Mononuclear cell (primary cell): ENCODE measurements around the gene BANF1. TPM values are rescaled to one million over a fixed set of nuclear protein-coding genes. Genes with fewer than 3 reads are reported as not detected.
"Not testable (repeated sequence)": the region's sequence is repeated elsewhere in the genome, so short reads cannot be mapped to it uniquely, and the experiment has no call there.

Source experiments
- H3K27me3 ChIP-seq: 2 replicates; pipeline ENCODE4 v1.6.0; 2011; ENCODE audit warnings: low read length, control low read depth; ENCODE audit not compliant: insufficient read depth
- H3K4me1 ChIP-seq: 2 replicates; pipeline ENCODE4 v1.5.1; 2011; ENCODE audit warnings: mild to moderate bottlenecking, low read length, control low read depth; ENCODE audit not compliant: insufficient read depth
- H3K4me3 ChIP-seq: 2 replicates; pipeline ENCODE4 v1.5.1; 2011; ENCODE audit warnings: mild to moderate bottlenecking, low read length, moderate library complexity
- H3K9me3 ChIP-seq: 2 replicates; pipeline ENCODE4 v1.5.1; 2011; ENCODE audit warnings: low read depth, mild to moderate bottlenecking, control low read depth, low read length
- total RNA-seq: library from RNA; depleted of rRNA; stranded (reverse); fragments of >200 nt; gene quantifications from one replicate; pipeline ENCODE4 v1.2.3, GENCODE V29; 2012

BANF1 gene
- total RNA-seq, 1 donor: 7.6 TPM

DNA sequence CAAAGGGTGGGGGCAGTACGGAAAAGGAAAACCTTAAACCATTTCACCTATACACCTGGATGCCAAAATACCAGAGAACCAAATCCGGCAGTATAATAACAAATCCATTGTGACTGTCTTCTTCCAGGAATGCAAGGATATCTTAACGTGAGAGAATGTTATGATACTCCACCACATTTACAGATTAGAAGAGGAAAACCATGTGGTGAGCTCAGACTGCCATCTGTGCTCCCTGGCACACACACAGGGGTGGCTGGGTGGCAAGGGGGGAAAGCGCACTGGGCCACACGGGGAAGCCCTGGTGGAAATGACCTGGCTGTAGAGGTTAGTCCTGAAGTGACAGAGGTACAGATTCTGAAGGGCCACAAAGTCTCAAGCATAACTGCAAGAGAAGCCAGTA, 10.2 kb upstream of the BANF1 start:
- no peaks in the 10 kb centered on the region for H3K27me3 ChIP-seq
- no peak overlapping the region for H3K4me3 ChIP-seq
- H3K9me3 ChIP-seq: no peaks in the 10 kb centered on the region
- peaks cover 7% of the 10 kb centered on the region for H3K4me1 ChIP-seq

DNA sequence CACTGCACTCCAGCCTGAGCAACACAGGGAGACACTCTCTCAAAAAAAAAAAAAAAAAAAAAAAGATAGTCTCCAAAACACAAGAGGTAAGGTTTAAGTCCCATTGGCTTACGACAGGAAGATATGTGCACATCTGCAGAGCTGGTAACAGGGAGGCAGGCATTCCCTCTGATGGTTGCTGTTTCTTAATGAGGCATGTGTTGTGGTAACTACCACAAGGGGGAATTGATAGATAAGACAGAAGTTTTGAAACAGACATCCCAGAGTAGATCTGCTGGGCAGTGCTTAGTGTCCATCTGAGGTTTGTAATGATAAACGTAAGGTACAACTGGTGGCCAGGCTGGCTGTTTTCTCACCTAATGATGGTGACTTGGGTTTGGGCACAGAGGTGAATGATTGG, 5.0 kb upstream of the BANF1 start:
- Histone ChIP-seq H3K4me1 (peaks cover 16% of the 10 kb centered on the region), H3K4me3 (no peak overlapping the region), H3K9me3 (no peaks in the 10 kb centered on the region), H3K27me3 (no peaks in the 10 kb centered on the region)

DNA sequence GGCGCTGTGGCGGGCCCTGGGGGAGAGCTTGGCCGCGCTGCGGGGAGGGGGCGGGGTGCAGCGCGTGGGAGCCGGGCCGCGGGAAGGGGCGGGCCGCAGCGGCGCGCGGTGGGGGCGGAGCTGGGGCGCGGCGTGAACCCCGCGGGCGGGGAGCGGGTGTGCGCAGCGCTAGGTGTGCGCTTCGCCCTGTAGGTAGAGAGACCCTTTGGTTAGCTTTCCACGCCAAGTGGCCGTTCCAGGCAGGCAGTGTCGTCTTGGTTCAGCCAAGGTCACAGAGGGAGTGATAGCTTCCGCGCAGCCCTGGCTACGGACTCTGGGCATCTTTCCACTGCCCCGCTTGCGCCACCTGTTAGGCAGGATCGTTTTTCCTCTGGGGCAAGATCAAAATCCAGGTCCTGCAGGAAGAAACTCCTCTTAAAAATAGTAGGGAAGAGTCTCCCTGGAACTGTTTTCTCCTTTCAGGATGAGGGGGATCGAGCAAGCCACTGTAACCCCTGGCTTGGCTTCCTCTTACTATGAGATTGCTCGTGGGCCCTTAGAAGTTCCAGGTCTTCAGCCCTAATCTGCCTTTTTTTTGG, 434 bp downstream of the BANF1 start:
- peaks cover 26% of the 10 kb centered on the region for H3K4me1 ChIP-seq

DNA sequence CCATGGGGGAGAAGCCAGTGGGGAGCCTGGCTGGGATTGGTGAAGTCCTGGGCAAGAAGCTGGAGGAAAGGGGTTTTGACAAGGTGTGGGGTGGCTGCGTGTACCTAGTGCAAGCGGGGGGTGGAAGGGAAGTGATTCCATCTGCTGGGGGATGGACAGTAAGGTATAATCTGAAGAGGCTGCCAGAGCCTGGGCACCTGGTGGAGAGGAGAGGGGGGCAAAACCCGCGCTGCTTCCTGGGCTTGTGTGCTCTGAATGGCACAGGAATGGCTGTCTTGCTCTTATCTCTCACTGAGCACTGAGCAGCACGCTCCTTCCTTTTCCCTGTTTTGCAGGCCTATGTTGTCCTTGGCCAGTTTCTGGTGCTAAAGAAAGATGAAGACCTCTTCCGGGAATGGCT, 988 bp downstream of the BANF1 start:
- H3K27me3 ChIP-seq: no peaks in the 10 kb centered on the region
- no peaks in the 10 kb centered on the region for H3K9me3 ChIP-seq
- peaks cover 26% of the 10 kb centered on the region for H3K4me1 ChIP-seq
- H3K4me3 ChIP-seq: peak overlapping the region; percentile 92

More for the DNA sequence above, 434 bp downstream of the BANF1 start:
- Histone ChIP-seq H3K9me3 (no peaks in the 10 kb centered on the region), H3K27me3 (no peaks in the 10 kb centered on the region), H3K4me3 (peak overlapping the region; percentile 92)

DNA sequence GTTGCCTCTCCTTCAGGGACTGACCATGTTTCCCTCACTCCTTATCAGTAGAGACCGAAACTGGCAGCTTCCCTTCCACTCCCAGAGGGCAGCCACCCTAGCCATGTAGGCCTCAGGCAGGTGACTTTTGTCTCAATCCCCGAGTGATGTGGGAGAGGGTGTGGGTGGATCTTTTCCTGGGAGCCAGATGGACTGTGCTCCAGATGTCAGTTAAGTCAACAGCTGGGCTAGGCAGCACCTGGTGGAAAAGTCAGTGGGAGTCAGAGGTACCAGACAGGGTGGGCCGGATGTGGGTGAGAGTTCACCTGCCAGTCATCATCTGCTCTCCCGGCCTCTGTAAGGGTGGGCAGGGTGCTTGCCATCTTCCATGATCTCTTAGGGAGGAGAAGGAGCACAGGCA, 1.9 kb downstream of the BANF1 start:
- H3K4me3 ChIP-seq: no peak overlapping the region
- peaks cover 26% of the 10 kb centered on the region for H3K4me1 ChIP-seq
- no peaks in the 10 kb centered on the region for H3K27me3 ChIP-seq
- H3K9me3 ChIP-seq: no peaks in the 10 kb centered on the region

DNA sequence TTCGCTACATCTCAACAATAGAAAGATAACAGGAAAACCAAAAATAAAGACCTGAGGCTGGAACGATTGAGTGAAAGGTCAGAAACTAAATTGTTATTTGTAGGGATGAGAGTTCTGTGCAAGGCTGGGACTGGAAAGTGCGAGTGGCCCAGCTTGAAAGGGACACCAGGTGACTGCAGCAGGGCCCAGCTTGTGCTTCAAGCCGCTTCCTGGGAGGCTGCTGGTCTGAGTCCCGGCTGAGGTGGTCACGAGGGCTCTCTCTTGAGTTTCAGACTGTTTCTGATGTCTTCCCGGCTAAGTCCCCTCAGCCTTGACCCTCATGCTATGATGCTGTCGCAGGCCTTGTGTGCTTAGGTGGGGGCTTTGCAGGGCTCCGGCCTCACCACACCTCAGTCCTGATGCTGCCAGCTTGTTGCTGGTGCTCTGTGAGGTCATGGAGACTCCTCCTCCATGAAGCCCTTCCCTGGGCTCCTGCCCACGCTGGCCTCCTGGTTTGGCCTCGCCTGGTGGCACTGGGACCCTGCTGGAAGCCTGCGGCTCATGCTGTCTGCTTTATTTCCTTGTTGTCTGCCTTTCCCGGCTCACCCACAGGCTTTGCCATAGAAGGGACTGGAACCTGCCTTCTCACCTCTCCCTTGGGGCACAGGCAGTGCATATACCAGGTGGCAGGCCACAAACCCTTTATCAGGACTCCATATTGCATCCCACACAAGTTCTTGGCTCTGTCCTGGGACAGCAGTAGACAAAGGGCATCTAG, 4.0 kb downstream of the BANF1 start:
- Histone ChIP-seq H3K4me1 (peaks cover 13% of the 10 kb centered on the region), H3K4me3 (no peak overlapping the region), H3K9me3 (no peaks in the 10 kb centered on the region), H3K27me3 (peaks cover 8% of the 10 kb centered on the region)

DNA sequence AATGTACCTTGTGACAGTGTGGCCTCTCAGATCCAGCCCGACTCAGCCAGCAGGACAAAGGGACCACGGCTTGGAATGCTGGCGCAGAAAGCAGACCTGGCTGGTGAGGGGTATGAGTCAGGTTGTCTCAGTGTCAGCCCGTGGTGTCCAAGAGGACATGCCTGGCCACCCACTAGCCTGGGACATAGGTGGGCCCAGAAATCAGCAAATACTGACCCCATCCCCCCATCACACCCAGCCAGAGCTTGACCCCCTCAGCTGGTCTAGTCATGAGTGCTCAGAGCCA, 4.5 kb downstream of the BANF1 start:
- Histone ChIP-seq H3K9me3 (no peaks in the 10 kb centered on the region), H3K4me1 (peaks cover 14% of the 10 kb centered on the region), H3K27me3 (peaks cover 13% of the 10 kb centered on the region), H3K4me3 (no peak overlapping the region)

DNA sequence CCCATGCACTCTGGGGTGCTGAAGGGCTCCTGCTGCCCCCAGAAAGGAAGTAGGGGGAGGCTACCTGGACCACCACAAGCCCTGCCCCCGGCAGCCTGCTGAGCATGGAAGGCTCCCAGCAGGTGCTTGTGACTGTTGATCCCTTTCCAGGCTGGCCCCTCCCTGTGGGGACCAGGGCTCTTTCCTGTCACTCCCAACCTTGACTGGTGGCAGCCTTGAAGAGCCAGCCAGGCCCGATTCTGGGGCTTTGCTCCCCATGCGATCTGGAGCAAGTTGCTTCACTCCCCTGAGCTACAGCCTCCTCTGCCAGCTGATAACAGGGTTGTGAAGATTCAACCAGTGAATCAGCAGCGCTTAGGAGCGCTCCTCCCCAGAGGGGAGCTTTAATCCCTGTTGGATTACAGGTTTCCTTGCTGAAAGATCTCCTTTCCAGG, 4.9 kb downstream of the BANF1 start:
- H3K27me3 ChIP-seq: peaks cover 17% of the 10 kb centered on the region

DNA sequence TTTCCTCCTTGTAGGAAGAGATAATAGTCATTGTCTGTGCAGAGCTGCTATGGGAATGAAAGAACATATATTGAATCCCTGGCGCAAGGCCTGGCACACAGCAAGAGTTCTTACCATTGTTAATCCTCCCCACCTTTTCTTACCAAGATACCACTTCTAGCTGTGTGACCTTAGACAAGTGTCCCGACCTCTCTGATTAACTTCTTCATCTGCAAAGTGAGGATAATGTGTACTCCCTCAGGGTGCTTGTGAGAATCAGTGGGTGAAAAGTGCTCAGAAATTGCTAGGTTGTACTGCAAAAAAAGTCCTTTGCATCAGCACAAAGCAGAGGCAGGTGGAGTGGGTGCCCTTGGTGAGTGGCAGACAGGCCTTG, 5.8 kb downstream of the BANF1 start:
- Histone ChIP-seq H3K9me3 (no peaks in the 10 kb centered on the region), H3K27me3 (peaks cover 23% of the 10 kb centered on the region), H3K4me3 (no peak overlapping the region), H3K4me1 (peaks cover 21% of the 10 kb centered on the region)

More for the DNA sequence above, 4.9 kb downstream of the BANF1 start:
- Histone ChIP-seq H3K4me3 (no peak overlapping the region), H3K9me3 (no peaks in the 10 kb centered on the region), H3K4me1 (peaks cover 18% of the 10 kb centered on the region)

DNA sequence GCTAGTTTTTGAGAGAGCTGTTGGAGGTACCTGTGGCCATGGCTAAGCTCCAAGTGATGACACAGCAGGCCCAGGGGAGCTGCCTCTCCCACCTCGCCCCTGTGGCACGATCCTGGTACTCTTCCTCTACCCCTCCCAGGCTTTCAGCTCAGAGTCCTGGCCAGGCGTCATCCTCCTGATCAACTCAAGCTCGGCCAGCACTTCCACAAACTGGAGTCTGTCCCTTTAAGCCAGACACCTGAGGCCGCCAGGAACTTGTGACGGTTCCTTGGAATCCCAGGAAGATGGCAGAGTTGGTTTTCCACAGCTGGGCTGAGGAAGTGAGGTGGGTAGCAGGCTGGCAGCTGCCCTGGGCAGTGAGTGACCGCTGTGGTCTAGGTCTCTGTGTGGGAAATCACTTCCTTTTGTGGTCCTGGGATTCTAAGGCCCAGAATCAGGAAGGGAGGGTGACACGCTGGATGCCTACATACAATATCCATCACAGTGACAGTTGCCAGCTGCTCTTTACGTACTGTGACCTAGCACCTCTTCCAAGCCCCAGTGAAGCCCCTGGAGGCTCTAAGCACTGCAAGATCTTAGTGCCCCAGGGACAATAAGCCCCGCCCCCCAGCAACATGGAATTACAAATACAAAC, 6.3 kb downstream of the BANF1 start:
- Histone ChIP-seq H3K27me3 (peaks cover 26% of the 10 kb centered on the region), H3K9me3 (no peaks in the 10 kb centered on the region), H3K4me1 (peaks cover 21% of the 10 kb centered on the region), H3K4me3 (no peak overlapping the region)

DNA sequence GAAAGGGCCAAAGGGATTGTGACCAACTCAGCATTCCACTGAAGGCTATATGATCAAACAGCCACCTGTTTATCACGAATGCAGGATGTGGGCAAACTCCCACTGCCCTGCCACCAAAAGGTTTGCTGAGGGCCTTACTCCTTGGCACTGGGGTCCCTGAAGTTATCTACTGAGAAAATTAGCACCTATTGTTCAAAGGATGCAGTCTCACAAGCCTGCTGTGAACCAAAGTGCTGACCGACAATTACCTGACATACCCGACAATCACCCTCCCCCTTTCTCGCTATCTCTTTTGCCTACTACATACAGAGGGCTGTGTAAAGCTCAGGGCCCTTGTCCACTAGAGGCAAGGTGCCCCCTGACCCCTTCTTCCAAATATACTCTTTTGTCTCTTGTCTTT, 7.7 kb downstream of the BANF1 start:
- Histone ChIP-seq H3K4me1 (peaks cover 31% of the 10 kb centered on the region), H3K27me3 (peaks cover 26% of the 10 kb centered on the region)
- not testable (repeated sequence) for H3K9me3 ChIP-seq, H3K4me3 ChIP-seq

DNA sequence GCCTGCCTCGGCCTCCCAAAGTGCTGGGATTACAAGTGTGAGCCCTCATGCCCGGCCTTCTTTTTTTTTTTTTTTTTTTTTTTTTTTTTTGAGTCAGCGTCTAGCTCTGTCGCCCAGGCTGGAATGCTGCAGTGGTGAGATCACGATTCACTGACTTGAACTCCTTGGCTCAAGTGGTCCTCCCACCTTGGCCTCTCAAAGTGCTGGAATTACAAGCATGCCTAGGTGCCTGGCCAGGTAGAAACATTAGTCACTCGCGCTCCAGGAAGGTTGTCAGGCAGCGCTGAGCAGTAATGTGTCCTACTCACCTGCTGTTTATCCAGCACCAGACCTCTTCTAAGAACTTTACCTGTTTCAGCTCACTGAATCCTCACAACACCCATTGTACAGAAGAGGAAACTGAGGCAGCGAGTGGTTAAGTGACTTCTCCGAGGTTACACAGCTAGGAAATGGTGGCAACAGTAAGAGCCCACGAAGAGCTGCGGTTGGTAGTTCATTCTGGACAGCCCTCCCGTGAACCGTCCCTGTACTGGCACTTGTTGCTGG, 9.0 kb downstream of the BANF1 start:
- no peak overlapping the region for H3K4me3 ChIP-seq
- H3K9me3 ChIP-seq: no peaks in the 10 kb centered on the region
- H3K27me3 ChIP-seq: peaks cover 26% of the 10 kb centered on the region
- peaks cover 34% of the 10 kb centered on the region for H3K4me1 ChIP-seq

DNA sequence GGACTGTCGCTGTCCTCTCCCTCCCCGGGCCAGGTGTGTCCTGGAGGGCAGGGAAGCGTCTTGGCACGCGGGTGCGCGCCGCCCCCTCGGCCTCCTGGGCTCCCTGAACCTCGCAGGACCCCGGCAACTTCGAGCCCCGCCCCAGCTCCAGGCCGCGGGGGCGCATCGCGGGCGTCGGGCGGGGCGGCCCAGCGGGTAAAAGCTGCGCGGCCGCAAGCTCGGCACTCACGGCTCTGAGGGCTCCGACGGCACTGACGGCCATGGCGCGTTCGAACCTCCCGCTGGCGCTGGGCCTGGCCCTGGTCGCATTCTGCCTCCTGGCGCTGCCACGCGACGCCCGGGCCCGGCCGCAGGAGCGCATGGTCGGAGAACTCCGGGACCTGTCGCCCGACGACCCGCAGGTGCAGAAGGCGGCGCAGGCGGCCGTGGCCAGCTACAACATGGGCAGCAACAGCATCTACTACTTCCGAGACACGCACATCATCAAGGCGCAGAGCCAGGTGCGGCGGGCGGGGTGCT, 9.5 kb downstream of the BANF1 start, which contains the start of gene CST6:
Gene CST6 (plus strand): TSS at position 224 of the 519 bp plus-strand sequence. CDS start 37 bp downstream, at position 261.
- H3K4me1 ChIP-seq: peaks cover 34% of the 10 kb centered on the region
- H3K4me3 ChIP-seq: no peak within 1 kb of the TSS
- peaks cover 26% of the 10 kb centered on the region for H3K27me3 ChIP-seq

DNA sequence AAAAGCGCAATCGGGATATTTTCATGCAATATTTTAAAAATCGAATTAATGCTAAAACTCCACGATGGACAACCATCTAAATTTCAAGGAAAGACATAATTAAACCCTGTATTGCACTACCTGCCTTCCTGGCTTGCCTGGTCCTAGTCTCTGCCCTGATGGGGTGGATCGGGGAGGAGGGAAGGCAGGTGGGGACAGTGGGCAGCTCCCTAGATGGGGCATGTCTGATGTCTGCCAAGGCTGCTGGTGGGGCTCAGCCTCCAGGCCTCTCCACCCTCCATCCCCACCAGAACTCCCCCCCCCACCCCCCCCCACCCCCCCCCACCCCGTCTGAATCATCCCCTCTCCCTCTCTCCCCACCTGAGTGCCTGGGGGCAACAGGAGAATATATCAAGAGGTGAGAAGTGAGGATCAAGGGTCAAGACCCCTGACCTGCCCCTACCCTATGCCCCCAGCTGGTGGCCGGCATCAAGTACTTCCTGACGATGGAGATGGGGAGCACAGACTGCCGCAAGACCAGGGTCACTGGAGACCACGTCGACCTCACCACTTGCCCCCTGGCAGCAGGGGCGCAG, 10.2 kb downstream of the BANF1 start:
- Histone ChIP-seq H3K4me1 (peaks cover 34% of the 10 kb centered on the region), H3K9me3 (no peaks in the 10 kb centered on the region), H3K4me3 (no peak overlapping the region), H3K27me3 (peaks cover 26% of the 10 kb centered on the region)

More for the DNA sequence above, 9.5 kb downstream of the BANF1 start, which contains the start of gene CST6:
- no peaks in the 10 kb centered on the region for H3K9me3 ChIP-seq
